HepG2 (cell line): ENCODE measurements around the gene MCRS1. TPM values are rescaled to one million over a fixed set of nuclear protein-coding genes. Genes with fewer than 3 reads are reported as not detected.
A peak's percentile ranks its signal among the peaks of the same experiment; 100 is the strongest.

Experiments
- CCAR2 ChIP-seq: fragments of 200-400 bp; formaldehyde crosslinking; optimal IDR thresholded peaks from 2 replicates; pipeline ENCODE3; 2018; ENCODE audit warnings: low read depth, mild to moderate bottlenecking, low read length, moderate library complexity
- DBP ChIP-seq: sonication (generic); formaldehyde crosslinking; IDR thresholded peaks from 2 replicates; pipeline ENCODE4 v1.4.0; 2020; ENCODE audit warnings: missing genetic modification reagents; ENCODE audit errors: not compliant biosample characterization
- ELF1 ChIP-seq: sonication (generic); formaldehyde crosslinking; IDR thresholded peaks from 2 replicates; pipeline ENCODE4 v1.4.0; 2020; ENCODE audit warnings: missing genetic modification reagents
- ELF4 ChIP-seq: sonication (generic); formaldehyde crosslinking; IDR thresholded peaks from 2 replicates; pipeline ENCODE4 v1.5.0; 2020; ENCODE audit warnings: missing genetic modification reagents, mild to moderate bottlenecking, moderate library complexity, borderline replicate concordance
- FIP1L1 ChIP-seq: fragments of 200-400 bp; formaldehyde crosslinking; IDR thresholded peaks from 2 replicates; pipeline ENCODE4 v1.6.1; 2018; ENCODE audit warnings: low read depth, mild to moderate bottlenecking, low read length, moderate library complexity, borderline replicate concordance; ENCODE audit not compliant: insufficient read depth
- NCOA5 ChIP-seq: sonication (generic); formaldehyde crosslinking; IDR thresholded peaks from 2 replicates; pipeline ENCODE4 v1.4.0; 2020; ENCODE audit warnings: missing genetic modification reagents
- NFAT5 ChIP-seq: sonication (generic); formaldehyde crosslinking; IDR thresholded peaks from 2 replicates; pipeline ENCODE4 v1.4.0; 2020; ENCODE audit warnings: missing genetic modification reagents
- ZHX2 ChIP-seq, 2 experiments: sonication (generic) in 1 of 2; formaldehyde crosslinking in 1 of 2; IDR thresholded peaks; 2 replicates each; pipeline versions ENCODE4 v1.6.1 to v1.9.0; 2014 to 2022; ENCODE audit warnings: antibody characterized with exemption in 1 of 2, borderline replicate concordance in 1 of 2, inconsistent platforms in 1 of 2, low read depth in 1 of 2, missing genetic modification reagents in 1 of 2
- ZNF225 ChIP-seq: sonication (generic); formaldehyde crosslinking; IDR thresholded peaks from 2 replicates; pipeline ENCODE4 v1.4.0; 2020; ENCODE audit warnings: mild to moderate bottlenecking, missing genetic modification reagents
- ZNF276 ChIP-seq: sonication (generic); formaldehyde crosslinking; IDR thresholded peaks from 2 replicates; pipeline ENCODE4 v1.4.0; 2020; ENCODE audit warnings: mild to moderate bottlenecking, low read depth, missing genetic modification reagents
- ZNF557 ChIP-seq: sonication (generic); formaldehyde crosslinking; IDR thresholded peaks from 2 replicates; pipeline ENCODE4 v1.4.0; 2020; ENCODE audit warnings: missing genetic modification reagents
- ZNF605 ChIP-seq: sonication (generic); formaldehyde crosslinking; IDR thresholded peaks from 2 replicates; pipeline ENCODE4 v1.8.0; 2022; ENCODE audit warnings: mild to moderate bottlenecking, missing genetic modification reagents
- ZNF891 ChIP-seq: sonication (generic); formaldehyde crosslinking; IDR thresholded peaks from 2 replicates; pipeline ENCODE4 v1.5.0; 2020; ENCODE audit warnings: mild to moderate bottlenecking, missing genetic modification reagents
- polyA plus RNA-seq, 8 experiments: library from polyadenylated mRNA; depleted of rRNA in 3 of 8; stranded (reverse) in 7 of 8; unstranded in 1 of 8; fragments of >200 nt; fragmentation: Illumina TruSeq in 4 of 8; extraction: Trizol in 4 of 8; gene quantifications; 2 replicates each; pipeline versions ENCODE4 v1.2.1 to v1.2.3, GENCODE V29; 2011 to 2016; ENCODE audit warnings: low read depth in 4 of 8, missing spikeins in 1 of 8, mixed read lengths in 1 of 8; ENCODE audit not compliant: insufficient read depth in 1 of 8
- total RNA-seq, 5 experiments: library from RNA; depleted of rRNA; stranded (reverse); fragments of >200 nt; fragmentation: Illumina TruSeq; extraction: Trizol; gene quantifications; 2 replicates each; pipeline ENCODE4 v1.2.3, GENCODE V29; 2016; ENCODE audit warnings: low read depth in 1 of 5

MCRS1 gene
- total and polyA plus RNA-seq, 2 of the 13 experiments (the other 11 are each of a cell fraction or from before 2014, with no cell fraction given) = 51.0 to 66.3 TPM

GRCh38 chr12:49567611-49568441 lies at the start of gene MCRS1 (continued):
- TF ChIP-seq ZNF276 = no peak
- no peak for TF ChIP-seq ZNF557 (CRISPR knock-in tag)
- no peak for TF ChIP-seq DBP (CRISPR knock-in tag)
- no peak; the same call in 1 of the 2 replicates for TF ChIP-seq ZNF225
- no peak for TF ChIP-seq FIP1L1
- peak; percentile 96 for TF ChIP-seq ELF1
- no peak for TF ChIP-seq CCAR2
- no peak for TF ChIP-seq NCOA5 (CRISPR knock-in tag)
- TF ChIP-seq ELF4 (CRISPR knock-in tag) = peak; percentile 46; the same call in 1 of the 2 replicates
- TF ChIP-seq ZNF605 (CRISPR knock-in tag) = peak; percentile 63
- peak; percentile 73; the same call in 1 of the 2 replicates for TF ChIP-seq ZNF891
- no peak for TF ChIP-seq NFAT5
- TF ChIP-seq ZHX2 (IDR thresholded peaks at IDR 0.05; ENCODE audit: low read depth) = 0 out of 2 replicates have a peak, but pooled peaks have one; percentile 48
- TF ChIP-seq ZHX2 (CRISPR knock-in tag; IDR thresholded peaks at IDR 0.05; ENCODE audit: borderline replicate concordance) = no peak
